Fibroblast of lung (primary cell): ENCODE results near the gene APOBEC3A.

Experiments used
- EZH2 ChIP-seq: IDR thresholded peaks from 2 replicates; pipeline ENCODE4 v1.5.1; 2012; ENCODE audit warnings: low read length, control low read depth, mild to moderate bottlenecking; ENCODE audit errors: missing control alignments
- TF ChIP-seq, protein P1 (sequence below), 2 donors: IDR thresholded peaks in 1 of 2; conservative IDR thresholded peaks in 1 of 2; 1 replicate in 1 of 2; 2 replicates in 1 of 2; pipeline ENCODE4 v1.5.1; 2011 to 2012; ENCODE audit warnings: low read length in 2 of 2, control low read depth in 1 of 2, inconsistent platforms in 1 of 2, low read depth in 1 of 2, mild to moderate bottlenecking in 1 of 2

DNA sequence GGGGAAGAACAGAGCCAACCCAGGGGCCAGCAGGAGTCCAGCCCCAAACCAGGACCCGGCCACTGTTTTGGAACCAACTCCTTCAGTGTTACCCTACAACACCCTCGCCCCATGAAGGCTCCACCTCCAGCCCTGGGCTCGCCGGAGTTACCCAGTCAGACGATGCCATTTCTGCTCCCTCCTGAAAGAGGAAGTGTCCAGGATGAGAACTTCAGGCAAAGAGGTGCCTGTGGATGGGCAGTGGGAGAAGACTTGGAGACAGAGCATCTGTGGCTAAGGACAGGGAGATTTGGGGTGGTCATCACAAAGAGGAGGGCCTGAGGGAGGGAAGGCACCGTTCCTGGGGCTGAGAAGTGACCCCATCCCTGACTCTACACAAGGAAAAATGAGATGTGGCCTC lies 38.7 kb downstream of the APOBEC3A start:
- TF ChIP-seq, protein P1, sequence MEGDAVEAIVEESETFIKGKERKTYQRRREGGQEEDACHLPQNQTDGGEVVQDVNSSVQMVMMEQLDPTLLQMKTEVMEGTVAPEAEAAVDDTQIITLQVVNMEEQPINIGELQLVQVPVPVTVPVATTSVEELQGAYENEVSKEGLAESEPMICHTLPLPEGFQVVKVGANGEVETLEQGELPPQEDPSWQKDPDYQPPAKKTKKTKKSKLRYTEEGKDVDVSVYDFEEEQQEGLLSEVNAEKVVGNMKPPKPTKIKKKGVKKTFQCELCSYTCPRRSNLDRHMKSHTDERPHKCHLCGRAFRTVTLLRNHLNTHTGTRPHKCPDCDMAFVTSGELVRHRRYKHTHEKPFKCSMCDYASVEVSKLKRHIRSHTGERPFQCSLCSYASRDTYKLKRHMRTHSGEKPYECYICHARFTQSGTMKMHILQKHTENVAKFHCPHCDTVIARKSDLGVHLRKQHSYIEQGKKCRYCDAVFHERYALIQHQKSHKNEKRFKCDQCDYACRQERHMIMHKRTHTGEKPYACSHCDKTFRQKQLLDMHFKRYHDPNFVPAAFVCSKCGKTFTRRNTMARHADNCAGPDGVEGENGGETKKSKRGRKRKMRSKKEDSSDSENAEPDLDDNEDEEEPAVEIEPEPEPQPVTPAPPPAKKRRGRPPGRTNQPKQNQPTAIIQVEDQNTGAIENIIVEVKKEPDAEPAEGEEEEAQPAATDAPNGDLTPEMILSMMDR (conservative IDR thresholded peaks at IDR 0.05 in 1 of 2, IDR thresholded peaks at IDR 0.05 in 1 of 2; ENCODE audit: low read depth in 1 of 2, low read length in 2 of 2), result no peak
- no peak for TF ChIP-seq EZH2
